ENCODE data around the gene LNPEP.
"Not testable (repeated sequence)": the region's sequence is repeated elsewhere in the genome, so short reads cannot be mapped to it uniquely, and the experiment has no call there.

LNPEP gene

DNA sequence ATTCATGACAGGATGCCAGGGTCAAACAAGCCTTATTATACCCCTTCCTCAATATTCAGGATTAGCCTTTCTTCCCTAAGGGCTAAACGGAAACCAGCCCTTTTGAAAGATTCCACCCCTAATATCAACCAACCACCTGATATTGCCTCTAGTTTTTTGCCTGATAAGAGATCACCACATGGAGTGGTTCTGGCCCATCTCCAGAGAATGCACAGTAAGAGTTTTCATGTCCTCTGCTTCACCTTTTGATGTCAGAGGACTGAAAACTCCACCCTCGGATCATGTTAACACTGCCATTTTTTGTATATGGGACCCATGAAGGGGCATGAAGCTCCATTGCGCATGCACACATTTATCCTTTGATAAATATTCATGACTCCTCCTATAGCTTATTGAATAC lies 5.8 kb upstream of the LNPEP start:
- no peak for DNase-seq

DNA sequence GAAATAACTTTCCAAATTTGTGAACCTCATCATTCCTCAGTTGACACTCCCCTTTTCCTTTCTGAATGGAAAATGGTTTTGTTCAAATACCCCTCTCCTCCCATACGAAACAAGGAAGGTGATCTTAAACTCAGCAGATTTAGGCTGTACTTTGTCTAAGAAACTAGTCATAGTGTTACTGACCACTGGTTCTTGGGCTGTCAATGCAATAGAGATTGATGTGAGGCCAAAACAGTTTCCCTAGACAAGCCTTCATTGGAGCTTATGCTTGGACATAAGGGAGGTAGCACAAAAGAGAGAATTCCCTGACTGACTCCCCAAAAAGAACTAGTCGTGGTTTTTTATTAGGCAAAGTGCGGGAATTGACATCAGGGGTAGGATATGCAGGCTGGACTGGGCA lies 5.3 kb upstream of the LNPEP start:
- no peak for DNase-seq

DNA sequence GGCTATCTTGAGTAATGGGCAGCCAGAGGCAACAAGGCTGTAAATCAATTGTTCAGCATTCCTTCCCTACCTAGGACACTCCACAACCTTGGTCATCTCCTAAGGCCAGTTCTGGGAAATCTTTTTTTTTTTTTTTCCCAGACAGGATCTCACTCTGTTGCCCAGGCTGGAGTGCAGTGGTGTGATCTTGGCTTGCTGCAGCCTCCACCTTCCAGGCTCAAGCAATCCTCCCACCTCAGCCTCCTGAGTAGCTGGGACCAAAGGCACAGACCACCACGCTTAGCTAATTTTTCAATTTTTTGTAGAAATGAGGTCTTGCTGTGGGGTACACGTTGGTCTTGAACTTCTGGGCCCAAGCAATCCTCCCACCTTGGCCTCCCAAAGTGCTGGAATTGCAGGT lies 4.8 kb upstream of the LNPEP start:
- not testable (repeated sequence) for DNase-seq

DNA sequence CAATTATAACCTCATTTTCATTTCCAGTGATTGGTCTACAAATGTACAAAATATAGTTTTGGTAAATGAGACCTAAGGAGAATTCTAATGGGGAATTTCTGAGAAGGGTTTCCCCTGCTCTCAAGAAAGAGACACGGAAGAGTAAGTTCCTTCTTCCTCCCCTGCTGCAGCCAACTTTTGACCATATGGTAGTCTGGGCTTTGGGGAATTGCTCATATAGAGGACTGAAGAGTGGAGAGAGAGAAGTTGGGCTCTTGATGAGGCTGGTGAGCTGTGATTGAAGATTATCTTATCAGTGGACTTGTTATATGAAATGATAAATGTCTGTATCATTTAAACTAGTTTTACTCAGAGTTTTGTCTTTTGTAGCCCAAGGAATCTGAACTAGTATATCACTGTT lies 4.3 kb upstream of the LNPEP start:
- DNase-seq: no peak

DNA sequence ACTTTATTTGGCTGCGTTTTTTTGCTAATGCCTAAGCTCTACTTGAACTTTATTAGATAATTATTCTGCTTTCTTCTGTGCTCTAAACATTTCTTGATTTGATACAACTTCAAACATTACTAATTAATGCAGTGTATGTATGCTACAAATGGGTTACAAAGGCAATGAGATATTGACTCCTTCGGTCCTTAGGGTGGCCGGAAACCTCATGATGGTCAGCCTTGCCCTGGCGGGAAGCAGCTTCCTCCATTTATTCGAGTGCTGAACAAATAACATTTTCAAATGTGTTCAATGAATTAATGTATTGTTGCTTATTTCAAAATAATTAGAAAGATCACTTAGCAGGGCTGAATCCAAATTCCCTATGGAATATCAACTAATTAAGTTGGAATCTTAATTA lies 3.9 kb upstream of the LNPEP start:
- no peak for DNase-seq

DNA sequence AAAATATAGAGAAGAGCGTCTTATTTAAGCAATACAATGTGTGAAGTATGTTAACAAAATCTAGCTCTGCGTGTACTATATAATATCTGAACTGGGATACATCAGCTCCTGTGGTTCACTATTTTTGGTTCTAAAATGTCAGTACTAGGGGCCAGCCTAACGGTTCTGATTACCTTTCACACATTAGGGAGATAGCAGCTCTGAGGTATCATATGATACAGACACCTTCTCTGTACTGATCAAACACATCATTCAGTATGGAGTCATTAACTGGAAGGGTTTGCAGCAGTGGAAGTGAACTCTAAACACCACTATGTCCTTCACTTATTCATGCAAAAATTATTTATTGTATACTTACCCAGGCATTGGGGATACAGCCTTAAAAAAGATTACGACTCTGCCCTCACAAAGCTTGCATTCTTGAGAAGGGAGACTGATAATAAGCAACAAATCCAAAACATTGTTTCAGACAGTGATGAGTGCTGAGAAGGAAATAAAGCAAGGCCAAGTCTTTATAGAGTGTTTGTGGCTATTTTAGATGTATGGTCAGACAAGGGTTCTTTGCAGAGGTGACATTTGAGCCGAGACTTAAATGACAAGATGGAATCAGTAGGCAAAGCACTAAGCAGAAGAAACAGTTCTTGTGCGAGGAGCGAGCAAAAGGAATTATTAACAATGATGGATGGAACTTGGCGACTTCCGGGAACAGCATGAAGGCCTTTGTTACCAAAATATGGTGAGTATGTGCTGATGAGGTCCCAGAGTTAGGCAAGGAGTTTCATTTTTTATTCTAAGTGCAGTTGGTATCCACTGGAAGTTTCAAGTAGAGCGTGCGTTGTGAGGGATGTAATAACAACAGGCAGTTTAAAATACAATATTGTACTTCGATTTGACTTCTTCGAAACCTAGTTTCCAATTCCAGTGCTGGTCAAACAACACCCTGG lies 1.8 kb upstream of the LNPEP start:
- DNase-seq: no peak

DNA sequence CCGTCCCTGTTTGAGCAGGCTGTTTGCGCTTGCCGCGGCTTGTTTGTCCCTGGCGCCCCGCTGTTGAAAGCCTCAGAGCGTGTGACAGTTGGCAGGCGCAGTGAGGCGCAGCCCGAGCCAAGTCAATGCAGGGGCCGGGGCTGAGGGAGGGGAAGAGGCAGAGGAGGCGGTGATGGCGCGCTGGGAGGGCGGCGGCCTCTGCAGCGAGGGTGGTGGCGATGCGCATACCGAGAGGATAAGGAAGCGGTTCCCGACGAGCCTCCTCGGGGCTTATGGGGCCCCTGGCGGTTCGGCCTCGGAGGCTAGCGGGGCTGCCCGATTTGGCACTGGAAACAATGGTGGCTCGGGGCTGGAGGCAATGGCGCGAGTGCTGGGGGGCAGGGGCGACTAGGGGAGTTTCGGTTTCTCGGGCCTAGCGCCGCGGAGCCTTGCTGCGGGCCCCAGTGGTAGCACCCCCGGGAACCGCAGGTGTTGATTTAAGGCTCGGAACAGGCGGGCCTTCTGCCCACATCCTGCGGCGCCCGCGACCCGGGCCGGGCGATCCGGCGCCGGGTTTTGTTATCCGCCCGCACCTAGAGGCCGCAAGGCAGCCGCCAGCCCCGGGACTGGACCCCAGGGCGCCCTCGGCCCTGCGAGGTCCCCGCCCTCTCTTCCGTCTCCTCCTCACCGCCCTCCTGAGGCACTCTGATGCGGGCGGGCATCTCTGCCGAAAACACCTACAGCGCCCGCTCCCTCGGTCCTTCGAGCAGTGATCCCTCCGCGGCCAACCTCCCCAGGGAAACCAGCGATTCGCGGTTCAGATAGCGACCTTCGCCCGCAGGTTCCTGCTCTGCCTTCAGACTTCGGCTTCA lies 947 bp upstream of the LNPEP start:
- DNase-seq: peak; percentile 85

DNA sequence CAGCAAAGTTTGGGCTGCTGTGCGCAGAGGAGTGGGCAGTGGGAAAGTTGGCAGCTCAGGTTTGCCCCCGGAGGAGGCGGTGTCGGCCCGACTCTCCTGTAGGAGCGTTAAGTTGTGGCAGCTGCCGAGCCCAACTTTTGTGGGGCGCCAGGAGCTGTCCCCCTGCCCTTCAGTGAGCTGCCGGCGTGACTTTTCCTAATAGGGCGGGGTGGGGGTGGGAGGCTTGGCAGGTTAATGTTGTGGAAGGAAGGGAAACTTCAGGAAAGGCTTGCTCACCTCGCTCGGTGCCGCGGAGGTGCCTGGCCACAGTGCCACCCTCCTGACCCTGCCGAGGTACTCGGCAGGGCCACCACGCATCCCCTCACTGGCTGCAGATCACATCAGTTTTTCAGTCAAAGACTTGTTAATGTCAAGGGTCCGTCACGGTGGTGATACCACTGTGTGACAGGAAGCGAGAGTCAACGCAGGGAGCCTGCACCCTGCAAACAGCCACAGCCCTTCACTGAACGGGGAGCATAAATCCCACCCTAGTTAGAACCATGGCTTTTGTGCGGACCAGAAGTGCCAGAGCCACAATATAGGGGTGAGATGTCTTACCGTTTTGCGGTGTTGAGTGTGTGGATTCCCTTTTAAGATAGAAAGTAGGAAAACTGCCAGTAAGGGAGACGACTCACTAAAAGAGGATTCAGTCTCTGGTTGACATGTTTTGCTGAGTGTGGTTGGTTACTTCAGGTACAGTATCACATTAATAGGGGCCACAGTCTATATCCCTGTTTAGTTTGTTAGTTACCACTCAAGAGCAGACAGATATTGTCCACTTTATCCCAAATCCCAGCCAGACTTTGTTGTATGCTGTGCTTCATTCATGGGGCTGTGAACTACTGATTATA lies 796 bp downstream of the LNPEP start:
- peak; percentile 45 for DNase-seq

DNA sequence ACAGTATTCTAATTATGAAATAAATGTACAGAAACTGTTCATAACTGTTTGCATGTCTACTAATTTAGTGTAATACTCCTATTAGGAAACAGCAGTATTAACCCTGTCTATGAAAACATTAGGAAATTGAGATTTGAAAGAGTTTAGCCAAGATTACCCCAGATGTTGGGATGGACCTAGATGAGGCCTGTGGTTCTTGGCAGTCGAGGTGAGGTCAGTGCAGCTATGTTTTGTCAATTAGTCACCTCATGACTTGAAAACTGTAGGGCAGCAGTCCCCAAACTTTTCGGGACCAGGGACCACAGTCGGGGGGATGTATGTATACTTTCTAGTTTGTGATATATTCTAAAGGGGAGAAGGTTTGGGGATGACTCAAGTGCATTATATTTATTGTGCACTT lies 4.7 kb downstream of the LNPEP start:
- DNase-seq: no peak

DNA sequence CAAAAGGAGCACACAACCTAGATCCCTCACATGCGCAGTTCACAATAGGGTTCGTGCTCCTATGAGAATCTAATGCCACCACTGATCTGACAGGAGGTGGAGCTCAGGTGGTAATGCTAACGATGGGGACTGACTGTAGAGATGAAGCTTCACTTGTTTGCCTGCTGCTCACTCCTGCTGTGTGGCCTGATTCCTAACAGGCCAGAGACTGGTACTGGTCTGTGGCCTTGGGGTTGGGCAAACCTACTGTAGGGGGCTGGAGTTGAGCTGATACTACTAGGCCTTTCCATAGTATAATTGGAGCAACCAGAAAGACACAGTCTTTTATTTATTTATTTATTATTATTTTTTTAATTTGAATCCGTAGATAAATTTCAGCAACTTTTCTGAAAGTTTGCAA lies 5.3 kb downstream of the LNPEP start:
- no peak for DNase-seq

DNA sequence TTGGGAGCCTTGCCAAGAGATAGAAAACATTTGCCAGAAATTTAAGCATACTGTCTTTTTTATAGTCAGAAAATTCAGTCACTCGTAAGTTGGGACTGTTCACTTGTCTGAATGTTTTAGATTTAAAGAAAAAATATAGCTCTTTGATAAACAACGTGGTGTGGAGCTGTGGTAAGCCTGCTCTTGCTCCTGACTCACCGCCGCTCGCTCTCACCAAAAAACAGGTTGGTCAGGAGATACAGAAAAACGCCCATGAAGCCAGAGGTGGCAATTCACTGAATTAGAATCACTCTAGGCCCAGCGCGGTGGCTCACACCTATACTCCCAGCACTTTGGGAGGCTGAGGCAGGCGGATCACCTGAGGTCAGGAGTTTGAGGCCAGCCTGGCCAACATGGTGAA lies 6.2 kb downstream of the LNPEP start:
- DNase-seq: no peak

DNA sequence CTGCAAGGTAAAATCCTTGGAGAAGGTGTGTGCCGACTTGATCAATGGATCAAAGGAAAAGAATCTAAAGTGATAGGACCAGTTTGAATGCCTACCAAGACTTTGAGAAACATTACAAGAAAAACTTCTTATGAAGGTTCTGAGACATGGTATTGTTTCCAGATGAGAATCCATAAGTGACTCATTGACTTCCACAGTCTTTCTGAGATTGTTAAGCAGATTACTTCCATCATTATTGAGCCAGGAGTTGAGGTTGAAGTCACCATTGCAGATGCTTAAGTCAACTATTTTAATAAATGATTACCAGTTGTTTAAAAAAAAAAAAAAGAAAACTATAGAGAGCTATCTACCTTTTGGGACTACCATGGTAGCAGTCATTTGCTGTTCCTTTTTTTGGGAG lies 7.0 kb downstream of the LNPEP start:
- DNase-seq: no peak

DNA sequence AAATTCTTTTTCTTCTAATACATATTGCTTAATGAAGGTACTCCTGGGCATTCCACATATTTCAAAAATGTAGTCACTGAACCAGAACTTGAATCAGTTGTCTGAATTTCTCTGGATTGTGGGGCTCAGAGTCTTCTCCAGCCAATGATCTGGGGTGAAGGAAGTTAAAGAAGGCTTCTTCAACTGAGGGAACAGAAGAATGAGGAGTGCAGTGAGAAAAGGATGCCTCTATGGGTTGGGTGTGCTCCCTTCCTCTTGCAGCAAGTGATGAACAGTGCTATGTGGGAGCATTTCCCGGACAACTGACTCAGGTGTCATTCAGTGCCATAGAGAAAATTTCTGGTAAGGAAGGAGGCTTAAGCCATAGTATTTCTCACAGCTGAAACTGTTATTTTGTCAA lies 7.9 kb downstream of the LNPEP start:
- DNase-seq: no peak

DNA sequence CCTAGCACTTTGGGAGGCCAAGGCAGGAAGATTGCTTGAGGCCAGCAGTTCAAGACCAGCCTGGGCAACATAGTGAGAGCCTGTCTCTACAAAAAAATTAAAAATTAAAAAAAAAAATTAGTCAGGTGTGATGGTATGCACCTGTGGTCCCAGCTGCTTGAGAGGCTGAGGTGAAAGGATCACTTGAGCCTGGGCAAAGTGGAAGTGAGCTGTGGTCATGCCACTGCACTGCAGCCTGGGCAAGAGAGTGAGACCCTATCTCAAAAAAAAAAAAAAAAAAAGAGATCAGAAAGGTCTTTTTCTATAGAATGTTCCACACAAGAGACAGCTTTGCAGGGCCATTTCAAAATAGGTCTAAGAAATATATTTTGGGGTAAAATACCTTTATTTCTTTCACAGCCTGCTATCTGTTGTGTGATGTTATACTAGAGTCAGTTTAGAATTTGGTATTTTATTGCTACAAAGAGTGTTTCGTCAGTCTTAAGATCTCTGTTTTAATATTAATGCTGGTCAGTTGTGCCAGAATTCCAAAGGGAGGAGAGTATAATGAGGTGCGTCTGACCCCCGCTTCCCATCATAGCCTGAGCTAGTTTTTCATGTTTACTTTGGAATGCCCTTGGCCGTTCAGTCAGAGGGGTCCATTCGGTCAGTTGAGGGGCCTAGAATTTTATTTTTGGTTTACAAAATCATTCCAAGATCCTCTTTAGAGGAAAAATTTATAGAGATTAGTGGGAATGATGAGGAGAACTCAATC lies 9.4 kb downstream of the LNPEP start:
- no peak for DNase-seq

DNA sequence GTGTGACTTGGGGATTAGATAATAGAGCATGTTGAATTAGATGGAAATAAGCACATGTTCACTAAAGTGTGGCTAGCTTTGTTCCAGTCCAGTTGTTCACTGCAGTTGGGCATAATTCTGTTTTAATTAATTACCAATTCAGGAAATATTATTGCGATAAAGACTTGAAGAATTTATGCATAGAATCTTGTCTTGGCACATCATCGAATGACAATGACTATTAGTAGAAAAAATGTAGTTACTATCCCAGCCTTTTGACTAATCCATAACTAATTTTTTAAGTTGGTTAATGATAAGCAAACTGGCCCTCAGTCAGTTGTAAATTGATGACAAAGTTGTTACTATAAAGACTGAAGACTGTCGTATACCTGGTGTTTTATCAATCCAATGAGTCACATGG lies 10.5 kb downstream of the LNPEP start:
- DNase-seq: no peak

DNA sequence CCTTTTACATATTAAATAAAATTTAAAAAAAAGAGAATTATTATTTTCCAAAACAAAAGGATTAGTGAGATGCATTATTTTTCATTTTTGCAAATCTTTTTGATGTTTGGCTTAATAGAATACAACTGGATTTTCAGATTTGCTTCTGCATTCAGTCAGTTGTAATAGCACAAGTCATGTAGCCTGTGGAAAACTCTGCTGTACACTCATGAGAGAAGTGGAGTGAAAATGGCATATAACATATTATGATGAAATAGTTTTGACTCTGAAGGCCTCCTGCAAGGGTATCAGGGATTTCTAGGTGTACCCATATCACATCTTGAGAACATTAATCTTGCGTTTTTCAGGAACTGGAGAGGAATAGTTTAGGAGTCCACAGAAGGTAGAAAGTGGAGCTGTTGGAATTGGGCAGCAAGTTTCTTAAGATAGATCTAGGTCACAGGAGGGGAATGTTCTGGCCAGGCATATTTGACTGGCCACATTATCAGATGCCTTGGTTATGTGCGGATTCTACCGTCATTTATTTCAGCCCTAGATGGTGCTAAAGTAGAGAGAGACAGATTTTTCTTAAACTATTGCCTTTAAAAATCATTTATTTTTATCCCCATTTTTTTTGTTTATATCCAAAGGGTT lies 16.4 kb downstream of the LNPEP start:
- no peak for DNase-seq

DNA sequence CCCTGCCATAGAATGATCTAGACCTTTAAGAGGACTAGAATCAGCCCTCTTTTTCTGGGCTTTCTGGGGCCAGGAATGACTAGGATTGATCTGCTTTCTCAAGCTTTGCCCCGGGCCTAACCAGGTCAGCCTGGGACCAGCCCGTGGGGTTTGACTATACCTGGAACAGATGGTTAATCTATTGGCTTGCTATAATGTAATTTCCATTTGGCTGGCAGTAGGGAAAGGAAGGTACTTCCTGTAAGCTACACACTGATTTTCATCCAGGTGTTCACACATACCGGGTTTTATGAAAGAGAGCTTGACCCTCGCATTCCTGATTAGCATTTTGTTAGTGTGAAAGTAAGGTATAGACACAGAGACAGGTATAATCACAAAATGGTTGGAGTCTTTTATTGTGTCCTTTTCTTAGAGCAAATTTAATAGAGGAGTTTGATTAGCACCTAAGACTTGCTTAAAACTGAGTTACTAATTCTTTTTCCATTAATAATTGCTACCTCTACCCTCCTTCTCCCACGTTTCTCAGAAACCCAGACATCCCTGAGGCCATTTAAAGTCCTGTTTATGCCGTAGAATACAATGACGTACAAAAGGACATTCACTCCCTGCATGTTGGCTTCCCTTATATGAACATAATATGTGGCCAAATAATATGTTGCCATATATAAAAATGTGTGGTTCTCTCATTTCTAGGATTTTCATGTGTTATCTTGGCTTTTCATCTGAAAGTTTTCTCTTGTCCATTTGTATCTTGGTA lies 17.3 kb downstream of the LNPEP start:
- no peak for DNase-seq

DNA sequence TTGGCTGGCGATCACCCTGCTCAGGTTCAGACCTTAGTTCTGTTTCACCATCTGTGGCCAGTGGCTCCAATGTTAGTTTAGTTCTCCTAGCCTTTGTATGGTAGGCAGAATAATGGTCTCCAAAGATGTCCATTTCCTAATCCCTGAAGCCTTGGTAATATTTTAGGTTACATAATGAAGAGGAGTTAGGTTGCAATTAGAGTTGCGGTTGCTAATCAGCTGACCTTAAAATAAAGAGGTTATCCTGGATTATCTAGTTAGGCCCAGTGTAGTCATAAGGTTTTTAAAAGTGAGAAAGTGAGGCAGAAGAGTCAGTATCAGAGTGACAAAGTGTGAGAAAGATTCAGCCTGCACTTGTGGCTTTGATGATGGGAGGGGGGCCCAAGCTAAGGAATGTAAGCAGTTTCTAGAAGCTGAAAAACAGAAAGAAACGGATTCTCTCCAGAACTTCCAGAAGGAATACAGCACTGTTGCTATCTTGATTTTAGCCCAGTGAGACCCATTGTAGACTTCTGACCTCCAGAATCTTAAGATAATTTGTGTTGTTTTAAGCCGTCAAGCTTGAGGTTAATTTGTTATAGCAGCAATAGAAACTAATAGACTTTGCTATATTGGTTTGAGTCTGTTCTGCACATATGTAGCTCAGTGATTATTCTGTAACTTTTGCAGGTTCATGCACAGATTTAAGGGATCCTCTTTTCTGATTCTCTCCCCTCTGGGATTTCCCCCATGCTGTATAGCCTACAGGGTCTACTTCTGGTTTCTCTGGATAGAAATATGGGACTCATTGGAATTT lies 21.6 kb downstream of the LNPEP start:
- DNase-seq: no peak

DNA sequence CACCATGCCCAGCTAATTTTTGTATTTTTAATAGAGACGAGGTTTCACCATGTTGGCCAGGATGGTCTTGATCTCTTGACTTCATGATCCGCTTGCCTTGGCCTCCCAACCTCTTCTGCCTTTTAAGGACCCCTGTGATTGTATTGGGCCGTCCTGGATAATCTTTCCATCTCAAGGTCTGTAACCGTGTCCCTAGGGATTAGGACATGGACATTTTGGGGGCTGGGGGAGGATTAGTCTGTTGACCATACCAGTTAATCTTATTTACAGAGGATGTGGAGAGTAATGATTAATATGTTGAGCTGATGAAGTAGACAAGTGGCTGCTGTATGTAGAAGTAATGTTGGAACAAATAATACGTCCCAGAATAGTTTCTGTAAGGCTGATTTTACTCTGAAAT lies 23.1 kb downstream of the LNPEP start:
- DNase-seq: no peak

DNA sequence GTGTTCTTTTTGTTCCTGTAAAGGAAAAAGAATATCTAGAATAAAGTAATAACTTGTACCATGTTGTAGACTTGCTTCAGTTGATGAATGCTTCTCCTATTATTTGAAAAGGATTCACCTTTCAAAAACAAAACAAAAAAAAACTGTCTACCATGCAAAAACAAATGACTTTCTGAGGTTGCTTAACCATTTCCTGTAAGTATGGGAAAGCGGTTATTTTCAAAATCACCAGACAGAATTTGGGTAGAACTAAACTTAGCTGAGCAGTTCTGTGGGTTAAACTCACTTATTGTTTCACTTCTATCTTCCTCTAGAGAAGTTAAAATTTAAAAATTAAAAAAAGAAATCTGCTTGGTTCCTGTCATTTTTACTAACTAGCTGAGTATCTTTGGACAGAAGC lies 25.2 kb downstream of the LNPEP start:
- no peak for DNase-seq

Data from effector CD4-positive, alpha-beta T cell (primary cell).